NCI-H2081 treated with DMSO at 0.1 percent for 48 hours (cell line): ENCODE data around the gene TTC28.

Experiments
- DNase-seq: peaks from one replicate; lab custom pipeline; 2025; lab: John Stamatoyannopoulos, UW

The TTC28 gene

DNA sequence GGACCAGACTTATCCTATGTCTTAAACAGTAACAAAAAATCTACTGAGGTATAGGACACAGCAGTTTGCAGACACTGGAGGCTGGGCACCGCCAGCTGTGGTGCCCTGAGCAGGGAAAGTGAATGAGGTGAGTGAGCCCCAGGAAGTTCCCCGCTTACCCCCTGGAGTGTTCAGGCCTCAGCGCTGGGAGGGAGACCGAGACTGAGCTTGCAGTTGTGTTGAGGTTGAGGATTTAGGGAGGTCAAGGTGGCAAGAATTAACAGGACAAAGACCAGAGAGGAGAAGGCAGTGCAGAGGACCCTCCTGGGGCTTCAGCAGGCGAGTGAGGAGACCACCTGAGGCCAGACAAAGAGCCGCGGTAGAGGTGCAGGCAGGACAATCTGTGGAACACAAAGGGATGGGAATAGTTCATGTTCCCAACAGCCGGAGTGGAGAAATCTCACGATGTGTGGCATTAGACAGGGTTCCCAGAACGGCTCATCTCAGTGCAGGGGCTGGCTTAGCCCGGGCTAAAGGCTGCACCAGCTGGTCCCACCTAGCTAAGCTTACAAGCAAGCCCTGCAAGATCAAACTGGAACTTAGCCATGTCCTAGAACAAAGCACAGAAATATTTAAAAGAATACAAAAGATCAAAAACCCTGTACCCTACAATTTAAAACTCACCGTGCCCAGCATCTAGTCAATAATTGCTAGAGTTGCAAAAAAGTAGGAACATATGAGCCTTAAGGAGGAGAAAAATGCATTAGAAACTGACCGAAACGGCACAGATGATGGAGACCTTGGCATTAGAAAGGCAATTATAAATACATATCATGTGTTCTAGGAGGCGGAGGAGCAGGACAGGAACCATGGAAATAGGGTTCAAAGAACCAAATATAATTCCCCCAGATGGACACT lies 713.2 kb downstream of the TTC28 start:
- DNase-seq, result no peak

DNA sequence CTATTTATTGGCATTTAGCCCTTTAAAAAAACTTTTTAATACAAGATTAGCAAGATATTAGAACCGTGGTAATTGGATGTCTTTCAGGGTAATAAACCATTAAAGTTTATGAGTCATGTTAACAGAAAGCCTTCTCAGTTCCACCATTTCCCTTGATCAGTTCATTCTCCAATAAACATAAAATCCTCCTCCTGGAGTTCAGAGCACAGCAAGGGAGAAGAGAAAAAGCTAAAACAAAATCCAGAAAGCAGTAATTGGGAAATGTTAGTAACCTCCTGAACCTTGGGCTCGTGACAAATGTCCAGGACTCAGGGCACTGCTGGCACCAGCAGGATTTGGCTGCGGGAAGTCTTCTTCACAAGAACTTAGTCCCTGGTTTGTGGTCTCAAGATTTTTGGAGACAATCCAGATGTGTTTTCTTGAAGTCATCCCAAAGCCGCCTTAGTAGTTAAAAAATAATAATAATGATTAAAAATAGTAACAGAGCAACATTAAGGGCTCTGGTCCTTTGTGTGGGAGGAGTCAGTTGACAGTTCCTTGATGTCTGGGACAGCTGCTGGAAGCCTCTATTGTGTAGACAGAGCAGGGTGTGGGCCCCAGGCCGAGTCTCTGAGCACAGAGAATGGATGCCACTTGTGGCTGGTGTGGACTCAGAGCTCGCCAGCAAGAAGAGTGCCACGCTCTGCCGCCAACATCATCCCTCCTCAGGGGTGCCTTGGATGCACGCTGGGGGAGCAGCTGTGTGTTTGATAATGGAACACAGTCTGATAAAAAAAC lies 717.2 kb downstream of the TTC28 start:
- no peak for DNase-seq

DNA sequence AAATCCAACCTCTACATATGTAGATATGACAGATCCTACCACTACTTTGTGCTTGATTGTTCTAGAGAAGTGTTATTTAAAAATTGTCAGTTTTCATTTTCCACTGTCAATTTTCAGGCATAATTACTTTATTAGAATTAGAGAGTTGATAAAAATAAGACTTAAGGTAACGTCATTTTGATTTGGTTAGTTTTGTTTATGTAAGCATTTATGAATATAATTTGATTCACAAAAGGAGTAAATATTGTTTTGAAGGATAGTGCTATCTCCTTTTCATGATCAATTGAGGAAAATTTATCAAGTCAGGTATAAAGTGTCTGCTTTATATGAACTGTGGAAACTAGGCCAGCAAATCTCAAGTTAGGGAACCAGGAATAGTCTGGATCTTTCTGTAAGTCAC lies 718.0 kb downstream of the TTC28 start:
- DNase-seq, result no peak

DNA sequence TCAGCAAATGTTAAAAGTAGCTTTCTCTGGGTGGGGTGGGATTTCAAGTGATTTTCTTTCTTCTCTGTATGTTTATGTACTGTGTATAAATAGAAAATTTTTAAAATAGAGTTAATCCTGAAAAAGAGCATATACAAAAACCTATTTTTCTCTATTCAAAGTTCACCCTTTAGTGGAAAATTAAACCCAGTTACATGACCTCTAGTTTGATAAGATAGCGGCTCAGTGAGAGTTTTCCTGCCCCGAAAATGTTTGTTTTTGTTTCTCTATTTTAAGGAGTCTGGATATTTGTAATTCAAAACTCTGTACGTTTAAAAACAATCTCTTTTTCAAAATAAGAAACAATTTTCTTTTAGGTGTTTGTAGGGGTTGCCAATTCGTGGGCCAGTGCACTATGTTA lies 718.5 kb downstream of the TTC28 start:
- DNase-seq, result no peak

DNA sequence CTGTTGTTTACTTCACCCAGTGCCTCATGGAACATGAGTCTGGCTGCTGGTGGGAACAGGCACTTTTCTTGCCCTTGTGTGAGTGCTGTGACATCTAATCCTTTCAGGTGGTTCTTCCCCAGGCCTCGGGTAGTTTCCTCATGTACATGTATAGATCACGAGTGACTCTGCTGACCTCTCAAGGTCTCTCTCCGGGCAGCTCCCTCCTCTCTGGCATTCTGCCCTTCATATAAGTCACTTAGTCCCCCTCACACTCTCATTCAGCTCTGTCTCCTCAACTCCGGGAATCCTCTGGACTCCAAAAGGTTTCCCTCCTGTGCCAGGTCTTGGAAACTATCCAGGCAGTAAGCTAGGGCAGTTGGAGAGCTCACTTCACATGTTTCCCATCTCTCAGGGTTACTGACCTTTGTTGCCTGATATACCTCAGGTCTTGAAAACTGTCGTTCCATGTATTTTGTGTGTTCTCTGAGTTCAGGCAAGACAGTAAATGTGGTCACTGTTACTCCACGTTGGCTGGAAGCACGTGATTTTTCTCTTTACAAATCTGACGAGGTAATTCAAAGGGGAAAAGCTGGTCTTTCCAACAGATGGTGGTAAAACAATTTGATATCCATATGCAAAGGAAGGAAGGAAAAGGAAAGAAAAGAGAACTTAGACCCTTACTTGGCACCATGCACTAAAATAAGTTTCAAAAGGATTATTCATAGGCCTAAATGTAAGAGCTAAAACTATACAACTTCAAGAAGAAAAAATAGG lies 720.1 kb downstream of the TTC28 start:
- DNase-seq, result no peak

DNA sequence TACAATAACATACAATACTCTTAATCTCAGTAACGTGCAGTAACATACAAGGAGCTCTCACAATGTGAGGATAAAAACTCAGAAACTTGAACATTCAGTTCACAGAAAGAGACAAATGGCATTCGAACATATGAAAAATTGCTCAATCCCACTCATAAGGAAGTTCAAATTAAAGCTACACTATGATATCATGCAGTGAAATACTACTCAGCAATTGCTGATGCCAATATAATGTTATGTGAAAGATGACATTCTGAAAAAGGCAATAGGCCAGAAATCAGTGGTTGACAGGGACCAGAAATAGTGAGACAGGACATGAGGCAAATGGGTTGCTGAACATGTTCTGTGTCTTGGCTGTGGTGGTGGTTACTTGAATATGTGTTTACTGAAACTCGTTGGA lies 726.9 kb downstream of the TTC28 start:
- DNase-seq, result no peak

DNA sequence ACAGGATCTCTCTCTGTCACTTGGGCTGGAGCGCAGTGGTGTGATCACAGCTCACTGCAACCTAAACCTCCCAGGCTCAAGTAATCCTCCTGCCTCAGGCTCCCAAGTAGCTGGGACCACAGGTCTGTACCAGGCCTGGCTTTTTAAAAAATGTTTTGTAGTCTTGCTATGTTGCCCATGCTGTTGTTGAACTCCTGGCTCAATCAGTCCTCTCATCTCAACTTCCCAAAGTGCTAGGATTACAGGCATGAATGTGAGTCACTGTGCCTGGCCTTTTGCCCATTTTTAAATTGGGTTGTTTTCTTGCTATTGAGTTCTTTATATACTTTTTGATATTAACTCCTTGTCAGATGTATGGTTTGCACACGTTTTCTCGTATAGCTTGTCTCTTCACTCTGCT lies 727.5 kb downstream of the TTC28 start:
- no peak for DNase-seq

DNA sequence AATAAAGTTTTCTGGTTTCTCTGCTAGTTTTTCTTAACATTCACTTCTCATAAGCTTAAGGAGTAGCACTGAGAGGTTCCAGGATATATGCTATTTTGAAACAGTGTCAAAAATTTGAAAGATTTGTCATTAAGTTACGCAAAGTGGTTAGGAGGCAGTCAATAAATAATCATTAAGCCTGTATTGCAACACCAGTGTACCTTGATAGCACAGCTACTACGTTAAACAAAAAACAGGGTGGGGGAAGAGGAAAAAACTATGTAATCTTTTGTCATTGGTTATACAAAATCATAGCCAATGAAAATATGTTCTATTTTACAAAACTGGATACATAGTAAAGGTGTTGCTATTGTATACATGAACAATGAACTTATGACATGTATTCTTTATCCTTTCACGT lies 730.2 kb downstream of the TTC28 start:
- DNase-seq, result no peak

DNA sequence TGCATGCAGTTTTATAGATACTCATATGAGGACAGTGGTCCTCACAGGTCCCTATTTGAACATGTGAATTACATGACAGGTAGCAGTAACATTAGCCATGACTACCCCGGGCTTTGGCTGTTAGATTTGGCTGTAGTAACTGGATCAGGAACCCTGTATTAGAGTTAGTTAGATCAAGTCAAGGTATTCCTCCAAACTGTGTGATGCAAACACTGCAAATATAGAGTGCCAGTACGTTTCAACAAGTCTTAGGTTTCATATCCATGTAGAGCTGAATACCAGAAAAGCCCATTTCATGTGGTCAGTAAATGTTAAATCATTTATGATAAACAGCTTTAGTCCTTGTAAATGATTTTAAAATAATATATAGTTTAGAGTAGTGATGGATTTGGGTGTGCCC lies 731.1 kb downstream of the TTC28 start:
- no peak for DNase-seq

- DNase-seq, result no peak
These were observed 732.2 kb downstream of the TTC28 start for GRCh38 chr22:27947448-27947847.

DNA sequence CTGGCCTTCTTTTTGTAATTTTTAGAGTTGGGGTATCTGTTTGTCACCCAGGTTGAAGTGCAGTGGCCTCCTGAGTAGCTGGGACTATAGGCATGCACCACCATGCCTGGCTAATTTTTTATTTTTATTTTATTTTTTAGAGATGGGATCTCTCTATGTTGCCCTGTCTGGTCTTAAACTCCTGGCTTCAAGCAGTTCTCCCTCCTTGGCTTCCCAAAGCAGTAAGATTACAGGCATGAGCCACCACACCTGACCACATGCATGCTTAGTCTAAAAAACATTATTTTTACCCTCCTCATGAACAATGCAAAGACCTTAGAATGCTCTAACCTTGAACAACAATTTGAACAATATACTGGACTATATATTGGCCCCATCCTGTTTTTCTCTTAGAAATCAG lies 738.5 kb downstream of the TTC28 start:
- no peak for DNase-seq

- DNase-seq, result no peak
These were observed 742.2 kb downstream of the TTC28 start for GRCh38 chr22:27937453-27937852.

- DNase-seq, result no peak
These were observed 743.7 kb downstream of the TTC28 start for GRCh38 chr22:27935897-27936296.

- no peak for DNase-seq
These were observed 745.6 kb downstream of the TTC28 start for GRCh38 chr22:27934069-27934468.

DNA sequence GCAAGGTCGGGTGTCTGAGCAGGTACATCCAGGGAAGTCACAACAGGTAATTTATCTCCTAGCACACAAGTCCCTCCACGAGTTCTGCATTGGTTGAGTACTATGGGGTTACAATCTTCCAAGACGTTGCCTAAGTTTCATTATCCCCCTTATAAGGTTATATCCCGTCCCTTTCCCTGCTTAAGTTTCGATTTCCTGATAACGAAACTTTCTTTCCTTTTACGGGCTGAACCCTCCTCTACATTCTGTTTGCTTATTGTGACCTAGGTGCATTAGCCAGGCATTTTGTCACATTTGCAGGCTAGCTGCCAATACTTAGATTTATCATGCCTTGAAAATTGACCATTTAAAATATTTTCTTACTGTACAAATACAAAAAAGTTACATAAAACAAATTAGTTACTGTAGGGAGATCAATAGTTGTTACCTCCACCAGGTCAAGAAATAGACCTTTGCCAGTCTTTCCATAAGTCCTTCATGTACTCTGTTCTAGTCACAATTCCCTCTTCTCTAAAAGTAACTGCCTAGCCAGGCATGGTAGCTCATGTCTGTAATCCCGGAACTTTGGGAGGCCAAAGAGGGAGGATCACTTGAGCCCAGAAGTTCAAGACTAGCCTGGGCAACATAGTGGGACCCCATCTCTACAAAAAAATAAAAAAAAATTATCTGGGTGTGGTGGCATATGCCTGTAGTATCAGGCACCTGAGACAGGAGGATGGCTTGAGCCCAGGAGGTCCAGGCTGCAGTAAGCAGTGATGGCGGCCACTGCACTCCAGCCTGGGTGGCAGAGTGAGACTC lies 746.3 kb downstream of the TTC28 start:
- no peak for DNase-seq

GRCh38 chr22:27930331-27931060 lies 749.1 kb downstream of the TTC28 start:
- DNase-seq, result no peak
